Measurements from ENCODE around the gene IFNA14.

DNA sequence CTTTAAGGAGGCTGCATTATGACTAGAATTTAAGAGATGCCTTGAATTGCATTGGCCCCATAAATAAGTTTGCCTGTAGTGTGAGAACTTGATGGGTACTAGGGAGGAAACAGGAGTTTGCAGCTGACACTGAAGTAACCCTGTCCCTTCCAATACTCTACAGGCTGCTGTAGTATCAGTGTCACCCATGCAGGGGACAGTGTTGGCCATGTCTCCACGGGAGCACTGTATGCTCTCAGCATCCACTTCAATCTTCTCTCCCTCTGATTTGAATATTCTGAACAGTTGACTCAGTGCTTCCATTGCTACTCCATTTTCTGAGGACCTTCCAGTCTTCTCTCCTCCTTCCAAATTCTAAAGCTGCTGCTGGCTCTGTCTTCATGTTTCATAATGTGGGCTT is 11.4 kb upstream of the IFNA14 start:
- no peak for TF ChIP-seq POLR2AphosphoS5 (IDR thresholded peaks at IDR 0.05)
- TF ChIP-seq, protein P1, sequence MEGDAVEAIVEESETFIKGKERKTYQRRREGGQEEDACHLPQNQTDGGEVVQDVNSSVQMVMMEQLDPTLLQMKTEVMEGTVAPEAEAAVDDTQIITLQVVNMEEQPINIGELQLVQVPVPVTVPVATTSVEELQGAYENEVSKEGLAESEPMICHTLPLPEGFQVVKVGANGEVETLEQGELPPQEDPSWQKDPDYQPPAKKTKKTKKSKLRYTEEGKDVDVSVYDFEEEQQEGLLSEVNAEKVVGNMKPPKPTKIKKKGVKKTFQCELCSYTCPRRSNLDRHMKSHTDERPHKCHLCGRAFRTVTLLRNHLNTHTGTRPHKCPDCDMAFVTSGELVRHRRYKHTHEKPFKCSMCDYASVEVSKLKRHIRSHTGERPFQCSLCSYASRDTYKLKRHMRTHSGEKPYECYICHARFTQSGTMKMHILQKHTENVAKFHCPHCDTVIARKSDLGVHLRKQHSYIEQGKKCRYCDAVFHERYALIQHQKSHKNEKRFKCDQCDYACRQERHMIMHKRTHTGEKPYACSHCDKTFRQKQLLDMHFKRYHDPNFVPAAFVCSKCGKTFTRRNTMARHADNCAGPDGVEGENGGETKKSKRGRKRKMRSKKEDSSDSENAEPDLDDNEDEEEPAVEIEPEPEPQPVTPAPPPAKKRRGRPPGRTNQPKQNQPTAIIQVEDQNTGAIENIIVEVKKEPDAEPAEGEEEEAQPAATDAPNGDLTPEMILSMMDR (IDR thresholded peaks at IDR 0.05 in 8 of 11, conservative IDR thresholded peaks at IDR 0.05 in 3 of 11), result no peak
- TF ChIP-seq POLR2A (IDR thresholded peaks at IDR 0.05), result no peak

Data from spleen (tissue), 7 donors.